Mucosa of rectum (tissue), 2 donors: ENCODE data around the gene PPY.
"Not testable (repeated sequence)": the region's sequence is repeated elsewhere in the genome, so short reads cannot be mapped to it uniquely, and the experiment has no call there.

Experiments used
- H3K27ac ChIP-seq, 2 donors: one replicate each; pipeline ENCODE4 v1.7.0; 2013; ENCODE audit warnings: inconsistent platforms in 2 of 2, low read depth in 2 of 2, low read length in 2 of 2
- H3K27me3 ChIP-seq, 2 donors: one replicate each; pipeline ENCODE4 v1.7.0; 2013; ENCODE audit warnings: low read length in 2 of 2; ENCODE audit not compliant: control insufficient read depth in 2 of 2, insufficient read depth in 2 of 2
- H3K36me3 ChIP-seq, 2 donors: one replicate each; pipeline ENCODE4 v1.7.0; 2013; ENCODE audit warnings: low read length in 2 of 2; ENCODE audit not compliant: control insufficient read depth in 2 of 2, insufficient read depth in 2 of 2
- H3K4me1 ChIP-seq, 2 donors: one replicate each; pipeline ENCODE4 v1.7.0; 2013; ENCODE audit warnings: low read length in 2 of 2, mild to moderate bottlenecking in 1 of 2; ENCODE audit not compliant: control insufficient read depth in 2 of 2, insufficient read depth in 2 of 2
- H3K4me3 ChIP-seq, 2 donors: one replicate each; pipeline ENCODE4 v1.7.0; 2013; ENCODE audit warnings: low read length in 2 of 2
- H3K9ac ChIP-seq, 2 donors: one replicate each; pipeline ENCODE4 v1.7.0; 2013; ENCODE audit warnings: low read length in 2 of 2, low read depth in 1 of 2, mild to moderate bottlenecking in 1 of 2
- H3K9me3 ChIP-seq, 2 donors: one replicate each; pipeline ENCODE4 v1.7.0; 2013; ENCODE audit warnings: low read length in 2 of 2; ENCODE audit not compliant: control insufficient read depth in 2 of 2
- donor health status: healthy.
- donor health status: Normal muscosa, but diverticular disease.

The PPY gene

GRCh38 chr17:43966276-43966675 is 24.0 kb upstream of the PPY start:
- no peak overlapping the region for H3K4me3 ChIP-seq
- no peaks in the 10 kb centered on the region for H3K4me1 ChIP-seq
- no peak overlapping the region for H3K27ac ChIP-seq
- no peak overlapping the region for H3K9ac ChIP-seq
- peaks cover 3 to 10% of the 10 kb centered on the region in 2 donors for H3K27me3 ChIP-seq
- H3K36me3 ChIP-seq, result no peaks in the 10 kb centered on the region
- no peaks in the 10 kb centered on the region for H3K9me3 ChIP-seq

- H3K27me3 ChIP-seq, result peaks cover 3 to 10% of the 10 kb centered on the region in 2 donors
Measured at GRCh38 chr17:43962479-43962878, 20.2 kb upstream of the PPY start.

GRCh38 chr17:43961954-43962353 is 19.7 kb upstream of the PPY start:
- Histone ChIP-seq H3K36me3 (no peaks in the 10 kb centered on the region), H3K4me1 (no peaks in the 10 kb centered on the region), H3K9me3 (no peaks in the 10 kb centered on the region), H3K9ac (no peak overlapping the region), H3K4me3 (no peak overlapping the region), H3K27me3 (peaks cover 3 to 10% of the 10 kb centered on the region in 2 donors), H3K27ac (no peak overlapping the region)

More at GRCh38 chr17:43962479-43962878, 20.2 kb upstream of the PPY start:
- H3K36me3 ChIP-seq, result no peaks in the 10 kb centered on the region
- no peak overlapping the region for H3K4me3 ChIP-seq
- no peak overlapping the region for H3K9ac ChIP-seq
- H3K4me1 ChIP-seq, result no peaks in the 10 kb centered on the region
- H3K27ac ChIP-seq, result no peak overlapping the region
- no peaks in the 10 kb centered on the region for H3K9me3 ChIP-seq

- not testable (repeated sequence) for H3K27me3 ChIP-seq, H3K4me1 ChIP-seq, H3K27ac ChIP-seq, H3K4me3 ChIP-seq, H3K36me3 ChIP-seq, H3K9ac ChIP-seq, H3K9me3 ChIP-seq
Measured at GRCh38 chr17:43961292-43961691, 19.0 kb upstream of the PPY start.

- H3K36me3 ChIP-seq, result no peaks in the 10 kb centered on the region
- no peak overlapping the region for H3K9ac ChIP-seq
- no peaks in the 10 kb centered on the region for H3K4me1 ChIP-seq
- H3K27ac ChIP-seq, result no peak overlapping the region
- H3K4me3 ChIP-seq, result no peak overlapping the region
- peaks cover 6 to 13% of the 10 kb centered on the region in 2 donors for H3K27me3 ChIP-seq
- H3K9me3 ChIP-seq, result no peaks in the 10 kb centered on the region
Measured at GRCh38 chr17:43958748-43959352, 16.6 kb upstream of the PPY start.

GRCh38 chr17:43956222-43956621 is 13.9 kb upstream of the PPY start:
- Histone ChIP-seq H3K36me3 (no peaks in the 10 kb centered on the region), H3K9ac (no peak overlapping the region), H3K9me3 (no peaks in the 10 kb centered on the region), H3K27ac (no peak overlapping the region), H3K4me1 (peaks cover 0 to 2% of the 10 kb centered on the region in 2 donors), H3K4me3 (no peak overlapping the region), H3K27me3 (peaks cover 23% of the 10 kb centered on the region in 2 donors)

- Histone ChIP-seq H3K4me3 (no peak within 1 kb of the TSS), H3K27me3 (peaks cover 31 to 38% of the 10 kb centered on the region in 2 donors), H3K27ac (no peak within 1 kb of the TSS)
Measured at GRCh38 chr17:43953746-43954145, 11.5 kb upstream of the PPY start, which contains the start of gene PYY. TSS of gene PYY (minus strand) at chr17:43953940. CDS start at chr17:43953483, 457 bp downstream.

GRCh38 chr17:43952724-43953666 is 10.7 kb upstream of the PPY start:
- no peak overlapping the region for H3K4me3 ChIP-seq
- H3K4me1 ChIP-seq, result peaks cover 0 to 2% of the 10 kb centered on the region in 2 donors
- no peak overlapping the region for H3K9ac ChIP-seq
- H3K9me3 ChIP-seq, result no peaks in the 10 kb centered on the region
- H3K36me3 ChIP-seq, result no peaks in the 10 kb centered on the region
- H3K27ac ChIP-seq, result no peak overlapping the region
- peaks cover 31 to 38% of the 10 kb centered on the region in 2 donors for H3K27me3 ChIP-seq

More at GRCh38 chr17:43953746-43954145, 11.5 kb upstream of the PPY start, which contains the start of gene PYY:
- peaks cover 0 to 2% of the 10 kb centered on the region in 2 donors for H3K4me1 ChIP-seq
- H3K36me3 ChIP-seq, result no peaks in the 10 kb centered on the region
- H3K9ac ChIP-seq, result no peak within 1 kb of the TSS
- no peaks in the 10 kb centered on the region for H3K9me3 ChIP-seq

GRCh38 chr17:43952351-43952723 is 10.1 kb upstream of the PPY start:
- Histone ChIP-seq H3K36me3 (no peaks in the 10 kb centered on the region), H3K4me3 (no peak overlapping the region), H3K27ac (no peak overlapping the region), H3K27me3 (peaks cover 31 to 38% of the 10 kb centered on the region in 2 donors), H3K4me1 (peaks cover 0 to 2% of the 10 kb centered on the region in 2 donors), H3K9ac (no peak overlapping the region), H3K9me3 (no peaks in the 10 kb centered on the region)

- Histone ChIP-seq H3K27ac (no peak overlapping the region), H3K9me3 (no peaks in the 10 kb centered on the region), H3K4me3 (no peak overlapping the region), H3K36me3 (no peaks in the 10 kb centered on the region), H3K9ac (no peak overlapping the region), H3K27me3 (peaks cover 31 to 38% of the 10 kb centered on the region in 2 donors), H3K4me1 (peaks cover 0 to 2% of the 10 kb centered on the region in 2 donors)
Measured at GRCh38 chr17:43951750-43952149, 9.5 kb upstream of the PPY start.
